ENCODE results near the gene PSME3IP1.

- no peak for TF ChIP-seq CTCF (IDR thresholded peaks at IDR 0.05; ENCODE audit: poor library complexity)
- TF ChIP-seq EZH2 (IDR thresholded peaks at IDR 0.05; ENCODE audit: borderline replicate concordance) = no peak
Observed at GRCh38 chr16:57155702-57156350, 30.0 kb downstream of the PSME3IP1 start.
